Fibroblast of mammary gland (primary cell): Measurements from ENCODE around the gene ZFC3H1.

Experiments
- DNase-seq: peaks from one replicate; pipeline ENCODE4 v3.0.0-alpha.2; 2010; ENCODE audit warnings: low read depth
- H3K4me3 ChIP-seq: 2 replicates; pipeline ENCODE4 v1.5.1; 2011; ENCODE audit warnings: low read depth, mild to moderate bottlenecking, low read length, moderate library complexity; ENCODE audit not compliant: control insufficient read depth
- CTCF ChIP-seq: conservative IDR thresholded peaks from 2 replicates; pipeline ENCODE4 v1.5.1; 2011; ENCODE audit warnings: low read depth, low read length, inconsistent platforms; ENCODE audit not compliant: control insufficient read depth, insufficient read depth

The ZFC3H1 gene

GRCh38 chr12:71594214-71594948 lies 69.3 kb downstream of the ZFC3H1 start:
- H3K4me3 ChIP-seq: no peak overlapping the region
- peak; percentile 45 for DNase-seq
- TF ChIP-seq CTCF: no peak

- no peak overlapping the region for H3K4me3 ChIP-seq
- DNase-seq: no peak
- no peak for TF ChIP-seq CTCF
Measured at GRCh38 chr12:71592841-71593240, 70.8 kb downstream of the ZFC3H1 start.

- no peak overlapping the region for H3K4me3 ChIP-seq
- no peak for DNase-seq
- TF ChIP-seq CTCF: no peak
Measured at GRCh38 chr12:71591601-71592000, 72.0 kb downstream of the ZFC3H1 start.

- H3K4me3 ChIP-seq: no peak overlapping the region
- no peak for TF ChIP-seq CTCF
- peak; percentile 36 for DNase-seq
Measured at GRCh38 chr12:71589478-71589881, 74.2 kb downstream of the ZFC3H1 start.

GRCh38 chr12:71587012-71587411 lies 76.6 kb downstream of the ZFC3H1 start:
- no peak for TF ChIP-seq CTCF
- H3K4me3 ChIP-seq: no peak overlapping the region
- no peak for DNase-seq

- no peak for DNase-seq
- H3K4me3 ChIP-seq: no peak overlapping the region
- TF ChIP-seq CTCF: no peak
Measured at GRCh38 chr12:71585218-71585617, 78.4 kb downstream of the ZFC3H1 start.
